Measurements from ENCODE around the gene MORN5.
A peak's percentile ranks its signal among the peaks of the same experiment; 100 is the strongest.

The MORN5 gene

GRCh38 chr9:122192914-122193525 lies 33.3 kb downstream of the MORN5 start:
- DNase-seq: no peak

GRCh38 chr9:122193651-122194050 lies 33.9 kb downstream of the MORN5 start:
- DNase-seq: no peak

GRCh38 chr9:122195875-122196274 lies 36.2 kb downstream of the MORN5 start:
- DNase-seq: no peak

GRCh38 chr9:122197426-122197825 lies 37.7 kb downstream of the MORN5 start:
- DNase-seq: peak; percentile 91

GRCh38 chr9:122197882-122198281 lies 38.2 kb downstream of the MORN5 start:
- DNase-seq: no peak

- DNase-seq: no peak
Measured at GRCh38 chr9:122200960-122201595, 41.4 kb downstream of the MORN5 start.

GRCh38 chr9:122201641-122202040 lies 41.9 kb downstream of the MORN5 start:
- DNase-seq: no peak

GRCh38 chr9:122202111-122202510 lies 42.4 kb downstream of the MORN5 start:
- no peak for DNase-seq

GRCh38 chr9:122204055-122204454 lies 44.3 kb downstream of the MORN5 start:
- DNase-seq: no peak

GRCh38 chr9:122204491-122204890 lies 44.8 kb downstream of the MORN5 start:
- no peak for DNase-seq

GRCh38 chr9:122205176-122205575 lies 45.5 kb downstream of the MORN5 start:
- no peak for DNase-seq

- DNase-seq: no peak
Measured at GRCh38 chr9:122206118-122207046, 46.7 kb downstream of the MORN5 start.

GRCh38 chr9:122207096-122207495 lies 47.4 kb downstream of the MORN5 start:
- DNase-seq: no peak

- DNase-seq: no peak
Measured at GRCh38 chr9:122209451-122209850, 49.7 kb downstream of the MORN5 start.

GRCh38 chr9:122212473-122213004 lies 52.8 kb downstream of the MORN5 start:
- DNase-seq: peak; percentile 8

GRCh38 chr9:122213102-122213588 lies 53.4 kb downstream of the MORN5 start:
- no peak for DNase-seq

- peak; percentile 92 for DNase-seq
Measured at GRCh38 chr9:122213589-122214413, 54.1 kb downstream of the MORN5 start.

- DNase-seq: no peak
Measured at GRCh38 chr9:122214507-122214906, 54.8 kb downstream of the MORN5 start.

GRCh38 chr9:122215663-122216062 lies 56.0 kb downstream of the MORN5 start:
- no peak for DNase-seq

- DNase-seq: no peak
Measured at GRCh38 chr9:122216138-122216797, 56.6 kb downstream of the MORN5 start.

GRCh38 chr9:122216798-122217418 lies 57.2 kb downstream of the MORN5 start:
- no peak for DNase-seq

Data from NCI-H345 (cell line).